ENCODE results near the gene CCDC200.
"Not testable (repeated sequence)": the region's sequence is repeated elsewhere in the genome, so short reads cannot be mapped to it uniquely, and the experiment has no call there.

DNA sequence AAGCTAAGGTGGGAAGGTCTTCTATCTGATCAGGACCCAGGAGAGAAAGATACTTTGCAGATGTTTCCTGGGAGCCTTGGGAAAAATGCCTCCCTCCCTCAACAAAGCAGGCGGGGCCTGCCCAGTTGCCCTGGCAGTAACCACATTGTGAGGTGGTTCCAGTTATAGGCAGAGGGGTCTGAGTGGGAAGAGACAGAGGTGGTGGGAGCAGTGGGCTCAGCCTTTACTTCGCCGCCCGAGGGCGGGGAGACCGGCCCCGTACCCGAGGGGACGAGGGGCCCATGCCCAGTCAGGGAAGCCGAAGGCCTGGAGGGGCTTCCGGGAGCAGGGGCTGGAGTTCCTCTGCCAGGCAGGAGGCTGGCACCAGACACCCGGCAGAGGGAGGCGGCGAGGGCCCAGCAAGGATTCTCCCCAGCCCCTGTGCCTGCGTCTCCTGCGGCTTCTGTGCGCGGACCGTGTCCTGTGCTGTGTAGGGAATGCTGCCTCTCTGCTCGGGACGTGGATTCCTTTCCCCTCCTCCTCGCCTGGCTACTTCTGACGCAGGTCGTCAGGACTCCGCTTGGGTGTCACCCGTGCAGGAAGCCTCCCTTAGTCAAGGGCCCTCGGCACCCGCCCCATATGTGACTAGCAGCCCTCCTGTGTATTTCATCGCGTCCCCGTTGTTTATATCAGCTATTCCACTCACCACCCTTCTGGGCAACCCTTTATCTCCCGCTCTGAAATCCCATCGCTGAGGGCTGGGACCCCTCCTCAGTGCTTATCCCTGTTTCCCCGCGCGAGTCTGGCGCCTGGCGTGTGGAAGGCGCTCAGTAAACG lies 3.0 kb upstream of the CCDC200 start:
- TF ChIP-seq, protein P1, sequence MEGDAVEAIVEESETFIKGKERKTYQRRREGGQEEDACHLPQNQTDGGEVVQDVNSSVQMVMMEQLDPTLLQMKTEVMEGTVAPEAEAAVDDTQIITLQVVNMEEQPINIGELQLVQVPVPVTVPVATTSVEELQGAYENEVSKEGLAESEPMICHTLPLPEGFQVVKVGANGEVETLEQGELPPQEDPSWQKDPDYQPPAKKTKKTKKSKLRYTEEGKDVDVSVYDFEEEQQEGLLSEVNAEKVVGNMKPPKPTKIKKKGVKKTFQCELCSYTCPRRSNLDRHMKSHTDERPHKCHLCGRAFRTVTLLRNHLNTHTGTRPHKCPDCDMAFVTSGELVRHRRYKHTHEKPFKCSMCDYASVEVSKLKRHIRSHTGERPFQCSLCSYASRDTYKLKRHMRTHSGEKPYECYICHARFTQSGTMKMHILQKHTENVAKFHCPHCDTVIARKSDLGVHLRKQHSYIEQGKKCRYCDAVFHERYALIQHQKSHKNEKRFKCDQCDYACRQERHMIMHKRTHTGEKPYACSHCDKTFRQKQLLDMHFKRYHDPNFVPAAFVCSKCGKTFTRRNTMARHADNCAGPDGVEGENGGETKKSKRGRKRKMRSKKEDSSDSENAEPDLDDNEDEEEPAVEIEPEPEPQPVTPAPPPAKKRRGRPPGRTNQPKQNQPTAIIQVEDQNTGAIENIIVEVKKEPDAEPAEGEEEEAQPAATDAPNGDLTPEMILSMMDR (conservative IDR thresholded peaks at IDR 0.05; ENCODE audit: low read length) = not testable (repeated sequence)
- TF ChIP-seq EZH2phosphoT487 (IDR thresholded peaks at IDR 0.05; ENCODE audit: borderline replicate concordance, low read depth, low read length) = not testable (repeated sequence)

Data from OCI-LY7 (cell line).